Measurements from ENCODE around the gene TSFM. TPM values are rescaled to one million over a fixed set of nuclear protein-coding genes. Genes with fewer than 3 reads are reported as not detected.

The TSFM gene
- total and polyA plus RNA-seq, 4 donors: 17.1 to 40.0 (median 26.0) TPM

DNA sequence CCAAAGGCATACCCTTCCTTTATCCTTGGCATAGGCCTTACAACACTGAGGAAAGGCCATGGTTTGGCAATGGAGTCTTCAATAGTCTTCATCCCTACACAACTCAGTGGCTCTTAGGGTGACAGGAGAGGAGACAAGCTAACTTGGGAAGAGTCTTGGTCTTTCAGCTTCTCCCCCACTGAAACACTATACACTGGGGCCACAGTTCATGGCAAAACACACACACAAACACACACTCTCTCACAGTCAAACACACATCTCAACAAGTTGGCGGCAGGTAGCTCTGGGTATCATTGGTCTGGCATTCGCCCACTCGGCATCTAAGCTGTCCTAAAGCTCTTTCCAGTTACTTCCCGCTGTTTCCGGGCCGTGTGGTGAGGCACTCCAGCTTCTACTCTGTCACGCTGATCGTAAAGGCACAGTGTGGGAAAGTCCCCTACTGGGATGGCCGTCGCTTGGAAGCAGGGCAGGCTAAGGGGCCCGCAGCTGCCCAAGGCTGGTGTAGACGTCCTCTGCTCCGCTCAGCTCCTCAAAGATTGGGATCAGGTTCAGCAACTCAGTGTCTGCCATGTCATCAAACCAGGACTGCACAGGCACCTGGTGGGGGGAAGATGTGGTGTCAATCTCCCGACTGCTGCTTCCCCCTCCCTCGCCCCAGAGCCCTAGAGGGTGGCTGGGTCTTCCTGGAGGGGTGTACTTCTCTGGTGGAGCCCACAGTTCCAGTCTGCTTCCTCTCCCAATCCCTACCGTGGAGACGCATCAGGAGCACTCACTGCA lies 40.7 kb downstream of the TSFM start:
- no peak for ATAC-seq (ENCODE audit: insufficient read depth, low FRiP score)
- peaks cover 27 to 83% (median 72%) of the 10 kb centered on the region in 4 donors for H3K36me3 ChIP-seq (ENCODE audit: control insufficient read depth in 4 of 4, insufficient read depth in 4 of 4, low read length in 4 of 4)
- H3K4me1 ChIP-seq (ENCODE audit: control insufficient read depth in 5 of 5, insufficient read depth in 5 of 5, low read length in 5 of 5): peaks cover 0 to 11% (median 0%) of the 10 kb centered on the region in 5 donors
- no peak overlapping the region for H3K4me3 ChIP-seq
- no peaks in the 10 kb centered on the region for H3K9me3 ChIP-seq (ENCODE audit: control insufficient read depth in 4 of 4, insufficient read depth in 3 of 4, low read length in 3 of 4)
- DNase-seq: no peak
- H3K9ac ChIP-seq (ENCODE audit: insufficient read depth in 1 of 2, low read length in 2 of 2): no peak overlapping the region
- 78 to 90% methylated on average over 17 of the region's 17 CpGs for WGBS, 2 donors
- no peak for TF ChIP-seq CTCF (IDR thresholded peaks at IDR 0.05; ENCODE audit: control extremely low read depth, extremely low read depth)
- peak overlapping the region in 1 of 2 donors; percentile 59 for H3K27ac ChIP-seq (ENCODE audit: low read depth in 1 of 2, low read length in 1 of 2)
- no peaks in the 10 kb centered on the region for H3K27me3 ChIP-seq (ENCODE audit: control insufficient read depth in 3 of 3, insufficient read depth in 3 of 3, low read length in 2 of 3)

DNA sequence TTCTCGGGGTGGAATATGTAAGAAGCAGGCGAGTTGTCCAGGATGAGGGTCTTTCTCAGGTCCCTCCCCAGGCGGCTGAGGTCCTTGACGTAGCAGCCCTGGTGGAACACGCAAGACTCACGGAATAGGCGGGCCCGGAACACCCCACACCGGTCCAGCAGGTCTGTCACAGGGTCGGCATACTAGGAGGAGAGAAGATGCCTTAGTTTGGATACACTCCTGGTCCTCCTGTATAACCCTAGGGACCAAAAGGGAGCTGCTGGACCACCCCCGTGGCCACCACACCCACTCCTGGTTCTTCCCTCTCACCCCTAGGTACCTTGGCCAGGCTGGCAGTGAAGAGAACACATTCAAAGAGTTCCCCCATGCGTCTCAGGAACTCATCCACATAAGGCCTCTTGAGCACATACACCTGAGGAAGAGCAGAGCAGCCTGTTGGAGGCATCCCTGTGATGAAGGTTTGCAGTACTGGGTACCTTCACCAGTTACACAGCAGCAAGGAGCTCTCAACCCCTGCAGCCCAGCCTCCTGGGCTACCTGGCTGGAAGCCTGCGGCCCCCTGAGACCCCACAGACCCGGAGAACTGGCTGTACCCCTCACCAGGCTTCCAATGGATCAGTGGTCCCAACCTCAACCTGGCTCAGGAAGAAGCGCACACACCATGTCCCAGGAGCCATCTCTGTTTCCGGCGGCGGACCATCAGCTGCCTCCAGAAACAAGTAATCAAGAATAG lies 41.5 kb downstream of the TSFM start:
- WGBS, 2 donors: 93 to 94% methylated on average over 18 of the region's 18 CpGs
- Histone ChIP-seq H3K9ac (ENCODE audit: insufficient read depth in 1 of 2, low read length in 2 of 2) (no peak overlapping the region), H3K4me1 (ENCODE audit: control insufficient read depth in 5 of 5, insufficient read depth in 5 of 5, low read length in 5 of 5) (peaks cover 0 to 10% (median 0%) of the 10 kb centered on the region in 5 donors), H3K27ac (ENCODE audit: low read depth in 1 of 2, low read length in 1 of 2) (peak overlapping the region in 1 of 2 donors; percentile 0), H3K4me3 (no peak overlapping the region), H3K9me3 (ENCODE audit: control insufficient read depth in 4 of 4, insufficient read depth in 3 of 4, low read length in 3 of 4) (no peaks in the 10 kb centered on the region), H3K27me3 (ENCODE audit: control insufficient read depth in 3 of 3, insufficient read depth in 3 of 3, low read length in 2 of 3) (no peaks in the 10 kb centered on the region), H3K36me3 (ENCODE audit: control insufficient read depth in 4 of 4, insufficient read depth in 4 of 4, low read length in 4 of 4) (peaks cover 32 to 84% (median 73%) of the 10 kb centered on the region in 4 donors)
- no peak for ATAC-seq (ENCODE audit: insufficient read depth, low FRiP score)
- DNase-seq: no peak
- TF ChIP-seq CTCF (IDR thresholded peaks at IDR 0.05; ENCODE audit: control extremely low read depth, extremely low read depth): no peak

- DNase-seq (no peak), ATAC-seq (ENCODE audit: insufficient read depth, low FRiP score) (no peak)
- Histone ChIP-seq H3K4me1 (ENCODE audit: control insufficient read depth in 5 of 5, insufficient read depth in 5 of 5, low read length in 5 of 5) (peaks cover 0 to 19% (median 0%) of the 10 kb centered on the region in 5 donors), H3K4me3 (no peak overlapping the region), H3K9ac (ENCODE audit: insufficient read depth in 1 of 2, low read length in 2 of 2) (no peak overlapping the region), H3K9me3 (ENCODE audit: control insufficient read depth in 4 of 4, insufficient read depth in 3 of 4, low read length in 3 of 4) (no peaks in the 10 kb centered on the region), H3K36me3 (ENCODE audit: control insufficient read depth in 4 of 4, insufficient read depth in 4 of 4, low read length in 4 of 4) (peaks cover 32 to 82% (median 68%) of the 10 kb centered on the region in 4 donors), H3K27ac (ENCODE audit: low read depth in 1 of 2, low read length in 1 of 2) (no peak overlapping the region), H3K27me3 (ENCODE audit: control insufficient read depth in 3 of 3, insufficient read depth in 3 of 3, low read length in 2 of 3) (no peaks in the 10 kb centered on the region)
- no peak for TF ChIP-seq CTCF (IDR thresholded peaks at IDR 0.05; ENCODE audit: control extremely low read depth, extremely low read depth)
- 94 to 97% methylated on average over 2 of the region's 2 CpGs for WGBS, 2 donors
Observed at GRCh38 chr12:57825451-57825850, 42.9 kb downstream of the TSFM start.

All from lung (tissue), 12 donors.